Endothelial cell of umbilical vein (primary cell): Measurements from ENCODE around the gene DGCR2. TPM values are rescaled to one million over a fixed set of nuclear protein-coding genes. Genes with fewer than 3 reads are reported as not detected.

Experiments
- BruUV-seq: library from RNA; stranded (reverse); fragments of 400-500 nt; replicated peaks from 2 replicates; lab custom pipeline; 2021; lab: Mats Ljungman, UMichigan
- CTCF ChIA-PET: fragments of 300-600, 350-600 bp; sonication (Branson Sonifier 250); formaldehyde crosslinking; loops from one replicate; lab custom pipeline; 2021; ENCODE audit warnings: antibody characterized with exemption, inconsistent platforms; lab: Charles Lee
- POLR2A ChIA-PET: fragments of 300-600, 350-600 bp; sonication (Branson Sonifier 250); formaldehyde crosslinking; loops from one replicate; lab custom pipeline; 2021; ENCODE audit warnings: antibody characterized with exemption, inconsistent platforms; lab: Charles Lee
- DNase-seq: peaks from one replicate; pipeline ENCODE4 v3.0.0-alpha.2; 2011; ENCODE audit warnings: low read depth, low spot score
- FAIRE-seq: peaks from 2 replicates; lab custom pipeline; 2011; peaks lifted over from hg19 to GRCh38; lab: Jason Lieb, UNC
- H2AFZ ChIP-seq: 2 replicates; pipeline ENCODE4 v1.6.0; 2012; ENCODE audit warnings: low read depth, low read length, control low read depth, inconsistent platforms
- H3K27ac ChIP-seq: 2 replicates; pipeline ENCODE4 v1.5.1; 2011; ENCODE audit warnings: low read depth, mild to moderate bottlenecking, control low read depth, low read length, moderate library complexity; ENCODE audit not compliant: insufficient read depth
- H3K27me3 ChIP-seq, 2 experiments: 2 replicates each; pipeline versions ENCODE4 v1.6.0 to v1.6.1; 2011; ENCODE audit warnings: low read length in 2 of 2, mixed read lengths in 1 of 2; ENCODE audit not compliant: control insufficient read depth in 2 of 2, insufficient read depth in 2 of 2
- H3K36me3 ChIP-seq, 2 experiments: 2 replicates in 1 of 2; 3 replicates in 1 of 2; pipeline ENCODE4 v1.5.1; 2011; ENCODE audit warnings: low read length in 2 of 2, mild to moderate bottlenecking in 1 of 2, moderate library complexity in 1 of 2; ENCODE audit not compliant: control insufficient read depth in 2 of 2, insufficient read depth in 2 of 2; ENCODE audit errors: extremely low read depth in 1 of 2
- H3K4me1 ChIP-seq: 3 replicates; pipeline ENCODE4 v1.5.1; 2011; ENCODE audit warnings: mild to moderate bottlenecking, low read length; ENCODE audit not compliant: control insufficient read depth, insufficient read depth; ENCODE audit errors: extremely low read depth
- H3K4me2 ChIP-seq: 2 replicates; pipeline ENCODE4 v1.6.1; 2011; ENCODE audit warnings: low read length, control low read depth, mixed read lengths; ENCODE audit not compliant: insufficient read depth
- H3K4me3 ChIP-seq, 3 experiments: fragments of 200-600 bp in 1 of 3; sonication (generic), shearing (Covaris generic) in 1 of 3; replicated peaks in 1 of 3; 2 replicates each; pipeline ENCODE4 v1.5.1; 2011 to 2016; ENCODE audit warnings: control low read depth in 3 of 3, low read length in 3 of 3, mild to moderate bottlenecking in 2 of 3, inconsistent platforms in 1 of 3, low read depth in 1 of 3, moderate library complexity in 1 of 3; ENCODE audit not compliant: insufficient read depth in 1 of 3
- H3K79me2 ChIP-seq: 2 replicates; pipeline ENCODE4 v1.6.0; 2012; ENCODE audit warnings: low read length, inconsistent platforms; ENCODE audit not compliant: control insufficient read depth, insufficient read depth
- H3K9ac ChIP-seq: replicated peaks from 2 replicates; pipeline ENCODE3; 2011; ENCODE audit warnings: low read length, control low read depth; ENCODE audit not compliant: insufficient read depth; ENCODE audit errors: extremely low read depth
- H3K9me1 ChIP-seq: replicated peaks from 3 replicates; pipeline ENCODE4 v1.6.0; 2011; ENCODE audit warnings: mild to moderate bottlenecking, low read length; ENCODE audit not compliant: control insufficient read depth, insufficient read depth; ENCODE audit errors: extremely low read depth
- H3K9me3 ChIP-seq: replicated peaks from 2 replicates; pipeline ENCODE4 v1.5.1; 2012; ENCODE audit warnings: low read length, inconsistent platforms; ENCODE audit not compliant: control insufficient read depth, insufficient read depth
- H4K20me1 ChIP-seq: replicated peaks from 2 replicates; pipeline ENCODE3; 2011; ENCODE audit warnings: mild to moderate bottlenecking, low read length; ENCODE audit not compliant: control insufficient read depth, insufficient read depth; ENCODE audit errors: extremely low read depth
- CTCF ChIP-seq, 2 donors: IDR thresholded peaks; 1 replicate in 1 of 2; 2 replicates in 1 of 2; pipeline ENCODE4 v1.5.1; 2011; ENCODE audit warnings: low read length in 2 of 2, mild to moderate bottlenecking in 2 of 2, moderate library complexity in 2 of 2, control low read depth in 1 of 2, inconsistent platforms in 1 of 2, low read depth in 1 of 2; ENCODE audit not compliant: insufficient read depth in 1 of 2; ENCODE audit errors: extremely low read depth in 1 of 2
- EZH2 ChIP-seq: IDR thresholded peaks from 2 replicates; pipeline ENCODE4 v1.6.1; 2012; ENCODE audit warnings: borderline replicate concordance, low read depth, mild to moderate bottlenecking, moderate library complexity, low read length, inconsistent platforms; ENCODE audit not compliant: severe bottlenecking
- FOS ChIP-seq: IDR thresholded peaks from 2 replicates; pipeline ENCODE4 v1.6.1; 2011; ENCODE audit warnings: mild to moderate bottlenecking, low read length, moderate library complexity, borderline replicate concordance; ENCODE audit not compliant: insufficient read depth
- GATA2 ChIP-seq: IDR thresholded peaks from 2 replicates; pipeline ENCODE4 v1.7.0; 2011; ENCODE audit warnings: low read depth, mild to moderate bottlenecking, moderate library complexity, mixed read lengths, low read length; ENCODE audit not compliant: insufficient read length, insufficient read depth
- JUN ChIP-seq: IDR thresholded peaks from 2 replicates; pipeline ENCODE4 v1.6.1; 2011; ENCODE audit warnings: borderline replicate concordance, low read depth; ENCODE audit not compliant: insufficient read length, insufficient read depth
- MYC ChIP-seq: IDR thresholded peaks from one replicate; pipeline ENCODE4 v1.6.1; 2011; ENCODE audit warnings: mild to moderate bottlenecking, low read depth, low read length
- POLR2A ChIP-seq: IDR thresholded peaks from 2 replicates; pipeline ENCODE4 v1.6.1; 2012; ENCODE audit warnings: low read depth, mild to moderate bottlenecking, control low read depth, low read length
- POLR2AphosphoS5 ChIP-seq: IDR thresholded peaks from 2 replicates; pipeline ENCODE4 v1.6.1; 2012; ENCODE audit warnings: low read depth, mild to moderate bottlenecking, control low read depth, low read length, moderate library complexity; ENCODE audit not compliant: insufficient read depth
- dilution Hi-C: fragments of 300-500 bp; cut with MboI; formaldehyde crosslinking; loops from one replicate; pipeline ENCODE4 v1.15.0; 2019; ENCODE audit warnings: low sequenced_read_pairs; ENCODE audit not compliant: extremely low pct_ligation_motif_present
- intact Hi-C: fragments of 100-400 bp; cut with micrococcal nuclease; formaldehyde crosslinking; loops from one replicate; pipeline ENCODE4 v1.10.0; 2022
- polyA plus RNA-seq, 4 experiments: library from polyadenylated mRNA; depleted of rRNA in 3 of 4; stranded (reverse) in 3 of 4; unstranded in 1 of 4; fragments of >200 nt; gene quantifications; 2 replicates each; pipeline versions ENCODE4 v1.2.1 to v1.2.3, GENCODE V29; 2011 to 2012; ENCODE audit warnings: missing spikeins in 1 of 4
- total RNA-seq: library from RNA; stranded (reverse); gene quantifications from 2 replicates; pipeline ENCODE4 v1.2.3, GENCODE V29; 2021
- TF ChIP-seq, protein P1 (sequence below): IDR thresholded peaks from 2 replicates; pipeline ENCODE4 v1.6.1; 2011; ENCODE audit not compliant: insufficient read depth, insufficient read length

Gene DGCR2
- total and polyA plus RNA-seq, 2 donors (not counting 3 experiments of a cell fraction or from before 2014, with no cell fraction given) = 44.8 to 51.2 TPM

DNA sequence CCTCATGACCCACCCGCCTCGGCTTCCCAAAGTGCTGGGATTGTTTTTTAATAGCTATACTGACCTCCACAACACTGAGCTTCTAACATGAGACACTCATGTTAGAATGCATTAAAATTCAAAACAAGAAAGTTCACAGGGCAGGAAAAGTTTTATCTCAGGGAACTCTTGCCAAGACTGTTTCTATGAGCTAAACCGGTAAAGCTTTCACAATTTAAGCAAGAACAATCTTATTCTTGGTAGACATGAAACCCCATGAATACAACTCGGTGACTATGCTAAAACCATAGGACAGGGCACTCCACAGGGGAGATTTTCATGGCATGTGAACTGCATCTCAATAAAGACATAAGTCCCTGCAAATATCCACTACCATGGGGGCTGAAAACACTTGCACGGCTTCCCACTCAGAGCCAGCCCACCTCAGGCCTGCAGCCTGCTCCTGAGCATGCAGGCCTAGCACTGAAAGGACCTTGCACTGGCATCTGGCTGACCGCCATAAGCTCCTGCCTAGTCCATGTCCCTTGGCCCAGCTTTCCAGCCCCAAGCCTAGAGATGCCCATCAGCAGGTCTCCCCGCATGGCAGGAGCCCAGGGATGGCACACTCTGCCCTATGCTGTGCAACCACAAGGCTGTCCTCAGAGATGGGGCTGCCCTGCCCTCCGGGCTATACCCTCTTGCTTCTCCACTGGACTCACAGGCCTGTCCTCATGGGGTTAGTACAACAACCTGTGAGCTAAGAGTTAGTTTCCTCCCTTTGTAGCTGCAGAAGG lies 58.4 kb downstream of the DGCR2 start:
- peaks cover 5 to 42% of the 10 kb centered on the region in 2 experiments for H3K36me3 ChIP-seq
- dilution Hi-C loops (no loop called here), intact Hi-C loops (no loop called here)
- no TSS peak for BruUV-seq
- FAIRE-seq (no peak), DNase-seq (peak; percentile 40)
- ChIA-PET CTCF (interaction anchor here (1.1 to 1.9 kb wide), 2 partner anchors 21 to 35 kb away, joined by 3 to 5 read pairs; no protein-coding TSS in a partner anchor), POLR2A (interaction anchor here (0.6 to 0.7 kb wide), 2 partner anchors 17 to 1820 kb away, joined by 4 to 6 read pairs; no protein-coding TSS in a partner anchor)
- H2AFZ ChIP-seq = no peak overlapping the region
- H4K20me1 ChIP-seq = no peaks in the 10 kb centered on the region
- no peak overlapping the region for H3K27ac ChIP-seq
- no peaks in the 10 kb centered on the region for H3K9me3 ChIP-seq
- no peaks in the 10 kb centered on the region for H3K9me1 ChIP-seq
- no peak overlapping the region for H3K9ac ChIP-seq
- H3K4me1 ChIP-seq = peaks cover 8% of the 10 kb centered on the region
- H3K79me2 ChIP-seq = no peaks in the 10 kb centered on the region
- no peak overlapping the region for H3K4me2 ChIP-seq
- H3K4me3 ChIP-seq = no peak overlapping the region
- no peak for TF ChIP-seq FOS
- no peak for TF ChIP-seq MYC
- no peak for TF ChIP-seq JUN
- TF ChIP-seq GATA2 = no peak
- TF ChIP-seq, protein P1, sequence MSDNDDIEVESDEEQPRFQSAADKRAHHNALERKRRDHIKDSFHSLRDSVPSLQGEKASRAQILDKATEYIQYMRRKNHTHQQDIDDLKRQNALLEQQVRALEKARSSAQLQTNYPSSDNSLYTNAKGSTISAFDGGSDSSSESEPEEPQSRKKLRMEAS = no peak
- H3K27me3 ChIP-seq = no peaks in the 10 kb centered on the region

DNA sequence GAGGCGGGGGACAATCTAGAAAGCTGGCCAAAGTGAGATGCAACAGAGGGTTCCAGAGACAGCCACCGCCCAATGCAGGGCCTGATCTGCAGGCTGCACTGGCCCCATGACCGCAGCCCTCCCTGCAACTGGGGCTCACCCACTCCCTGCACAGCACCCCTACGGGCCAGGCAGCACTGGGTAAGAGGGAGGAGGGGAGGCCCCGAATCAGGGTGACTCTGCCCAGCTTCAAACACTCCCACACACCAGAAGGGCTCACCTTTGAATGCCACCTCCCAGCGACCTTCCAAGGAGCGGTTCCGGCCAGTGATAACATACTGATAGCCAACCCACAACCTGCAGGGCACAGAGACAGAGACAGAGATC lies 59.3 kb downstream of the DGCR2 start:
- Histone ChIP-seq H3K4me1 (peaks cover 8% of the 10 kb centered on the region), H4K20me1 (no peaks in the 10 kb centered on the region), H2AFZ (no peak overlapping the region), H3K9me1 (no peaks in the 10 kb centered on the region), H3K36me3 (peaks cover 5 to 45% of the 10 kb centered on the region in 2 experiments), H3K79me2 (no peaks in the 10 kb centered on the region), H3K4me3 (no peak overlapping the region), H3K27ac (no peak overlapping the region), H3K4me2 (no peak overlapping the region), H3K27me3 (no peaks in the 10 kb centered on the region), H3K9me3 (no peaks in the 10 kb centered on the region), H3K9ac (no peak overlapping the region)
- no peak for DNase-seq
- TF ChIP-seq POLR2AphosphoS5 (no peak), MYC (no peak), EZH2 (no peak), FOS (no peak), CTCF (IDR thresholded peaks at IDR 0.05; ENCODE audit: extremely low read depth in 1 of 2, insufficient read depth in 1 of 2, low read depth in 1 of 2, low read length in 2 of 2) (no peak), JUN (no peak), GATA2 (no peak), POLR2A (no peak)
- TF ChIP-seq, protein P1 = no peak
- ChIA-PET CTCF (interaction anchor here (0.6 to 1.9 kb wide), 4 partner anchors 10 to 35 kb away, joined by 3 to 5 read pairs (median 3); no protein-coding TSS in a partner anchor), POLR2A (interaction anchor here (0.6 kb wide), 1 partner anchor 1820 kb away, joined by 4 read pairs; no protein-coding TSS in a partner anchor)
- FAIRE-seq = no peak
- no TSS peak for BruUV-seq
- dilution Hi-C loops = no loop called here
- intact Hi-C loops = no loop called here
